Right lobe of liver (tissue), 4 donors: Measurements from ENCODE around the gene MID1.

ENCODE experiments used
- POLR2A ChIP-seq: fragments of 450-650 bp; IDR thresholded peaks from one replicate; pipeline ENCODE4 v1.6.1; 2017; ENCODE audit warnings: antibody characterized with exemption, mild to moderate bottlenecking
- TF ChIP-seq, protein P1 (sequence below), 4 donors: fragments of 200-600 bp in 3 of 4; fragments of 450-650 bp in 1 of 4; IDR thresholded peaks; one replicate each; pipeline versions ENCODE4 v1.5.1 to v1.8.0; 2016 to 2022; ENCODE audit warnings: antibody characterized with exemption in 4 of 4, mild to moderate bottlenecking in 2 of 4
- donor health status: DM: no; HTN: no; CAD: no.
- donor health status: DM: no; HTN: no; CAD: no.
- donor health status: DM: no; HTN: yes; CAD: no.

DNA sequence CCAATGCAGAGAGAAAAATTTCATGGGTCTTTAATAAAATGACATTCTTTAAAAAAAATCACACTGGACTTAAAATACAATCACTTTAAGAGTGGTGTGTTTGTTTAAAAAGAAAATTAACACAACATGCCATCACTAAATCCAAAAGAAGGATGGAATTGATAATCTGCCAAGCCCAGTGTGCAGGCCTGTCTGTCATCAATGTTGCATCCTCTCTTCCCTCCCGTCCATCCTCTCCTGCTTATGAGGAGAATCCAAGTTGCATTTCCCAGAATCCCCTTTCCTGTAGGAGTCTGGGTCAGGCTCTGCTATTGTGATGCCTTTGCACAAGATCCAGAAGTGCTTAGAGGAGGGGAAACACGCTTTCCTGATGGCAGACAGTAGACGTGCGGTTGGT, 169.4 kb downstream of the MID1 start:
- TF ChIP-seq, protein P1, sequence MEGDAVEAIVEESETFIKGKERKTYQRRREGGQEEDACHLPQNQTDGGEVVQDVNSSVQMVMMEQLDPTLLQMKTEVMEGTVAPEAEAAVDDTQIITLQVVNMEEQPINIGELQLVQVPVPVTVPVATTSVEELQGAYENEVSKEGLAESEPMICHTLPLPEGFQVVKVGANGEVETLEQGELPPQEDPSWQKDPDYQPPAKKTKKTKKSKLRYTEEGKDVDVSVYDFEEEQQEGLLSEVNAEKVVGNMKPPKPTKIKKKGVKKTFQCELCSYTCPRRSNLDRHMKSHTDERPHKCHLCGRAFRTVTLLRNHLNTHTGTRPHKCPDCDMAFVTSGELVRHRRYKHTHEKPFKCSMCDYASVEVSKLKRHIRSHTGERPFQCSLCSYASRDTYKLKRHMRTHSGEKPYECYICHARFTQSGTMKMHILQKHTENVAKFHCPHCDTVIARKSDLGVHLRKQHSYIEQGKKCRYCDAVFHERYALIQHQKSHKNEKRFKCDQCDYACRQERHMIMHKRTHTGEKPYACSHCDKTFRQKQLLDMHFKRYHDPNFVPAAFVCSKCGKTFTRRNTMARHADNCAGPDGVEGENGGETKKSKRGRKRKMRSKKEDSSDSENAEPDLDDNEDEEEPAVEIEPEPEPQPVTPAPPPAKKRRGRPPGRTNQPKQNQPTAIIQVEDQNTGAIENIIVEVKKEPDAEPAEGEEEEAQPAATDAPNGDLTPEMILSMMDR (IDR thresholded peaks at IDR 0.05): no peak
- no peak for TF ChIP-seq POLR2A
